MCF 10A (cell line): ENCODE measurements around the gene SOX5. TPM values are rescaled to one million over a fixed set of nuclear protein-coding genes. Genes with fewer than 3 reads are reported as not detected.

ENCODE experiments used
- Bru-seq: library from RNA; stranded (reverse); fragments of 400-500 nt; gene quantifications from one replicate; lab custom pipeline; 2021; lab: Mats Ljungman, UMichigan
- BruChase-seq, 2 experiments: library from RNA; stranded (reverse); fragments of 400-500 nt; gene quantifications; one replicate each; lab custom pipeline; 2021; lab: Mats Ljungman, UMichigan
- BruUV-seq: library from RNA; stranded (reverse); fragments of 400-500 nt; replicated peaks from 2 replicates; lab custom pipeline; 2021; lab: Mats Ljungman, UMichigan
- CTCF ChIA-PET: fragments of 300-600 bp; sonication (Branson Sonifier 250); formaldehyde crosslinking; extraction: SDS; loops from one replicate; lab custom pipeline; 2021; ENCODE audit warnings: antibody characterized with exemption, inconsistent platforms; lab: Yijun Ruan, JAX
- POLR2A ChIA-PET: fragments of 300-600, 350-650 bp; sonication (Branson Sonifier 250); formaldehyde crosslinking; extraction: SDS; loops from one replicate; lab custom pipeline; 2020; ENCODE audit warnings: antibody characterized with exemption, inconsistent platforms; lab: Yijun Ruan, JAX
- DNase-seq: peaks from one replicate; pipeline ENCODE4 v3.0.0-alpha.2; 2018; ENCODE audit not compliant: unreplicated experiment
- H3K27ac Mint-ChIP-seq: one replicate; pipeline ENCODE4 v1.8.0; 2022; ENCODE audit warnings: mild to moderate bottlenecking, low read depth, mixed read lengths; ENCODE audit not compliant: unreplicated experiment
- H3K27me3 Mint-ChIP-seq: one replicate; pipeline ENCODE4 v1.8.0; 2022; ENCODE audit warnings: mixed read lengths; ENCODE audit not compliant: insufficient read depth, unreplicated experiment
- H3K36me3 Mint-ChIP-seq: one replicate; pipeline ENCODE4 v1.8.0; 2022; ENCODE audit warnings: mild to moderate bottlenecking, moderate library complexity, mixed read lengths; ENCODE audit not compliant: insufficient read depth, unreplicated experiment
- H3K4me1 Mint-ChIP-seq: one replicate; pipeline ENCODE4 v1.8.0; 2022; ENCODE audit warnings: mixed read lengths; ENCODE audit not compliant: insufficient read depth, unreplicated experiment
- H3K4me3 Mint-ChIP-seq: one replicate; pipeline ENCODE4 v1.8.0; 2022; ENCODE audit warnings: mild to moderate bottlenecking, moderate library complexity, mixed read lengths; ENCODE audit not compliant: unreplicated experiment
- H3K9me3 Mint-ChIP-seq: one replicate; pipeline ENCODE4 v1.8.0; 2022; ENCODE audit warnings: mixed read lengths; ENCODE audit not compliant: unreplicated experiment
- CTCF ChIP-seq: fragments of 200-600 bp; IDR thresholded peaks from one replicate; pipeline ENCODE4 v1.8.0; 2022; ENCODE audit warnings: antibody characterized with exemption, mild to moderate bottlenecking; ENCODE audit not compliant: unreplicated experiment
- intact Hi-C: fragments of 100-400 bp; cut with micrococcal nuclease; formaldehyde crosslinking; loops from 2 replicates; pipeline ENCODE4 v1.14.1; 2022
- long read RNA-seq: library from polyadenylated mRNA; stranded (forward); transcript quantifications from one replicate; pipeline ENCODE4 v2.0.0, GENCODE V29; 2022
- total RNA-seq: library from RNA; stranded (reverse); gene quantifications from 2 replicates; pipeline ENCODE4 v1.2.3, GENCODE V29; 2022

SOX5 gene
- 0.91 and 0.98 TPM in 2 replicates for total RNA-seq
- Bru-seq, nascent RNA, result percentile 23 among the genes with signal in this experiment
- BruChase-seq, experiment 1, labeled RNA remaining after a 6-hour chase, result percentile 18 among the genes with signal in this experiment
- BruChase-seq, experiment 2, labeled RNA remaining after a 2-hour chase, result percentile 23 among the genes with signal in this experiment
- long read RNA-seq, partial matches to known transcripts, result 0 of 1 reads
- long read RNA-seq, other reads (novel, unspliced or antisense), result 1 of 1 reads

GRCh38 chr12:23949348-23950209 lies at the start of gene SOX5:
TSS of gene SOX5 (minus strand) at chr12:23949670. CDS start at chr12:23949601, 69 bp downstream.
- POLR2A ChIA-PET, result interaction anchor here (0.7 kb wide), 1 partner anchor 292 kb away, joined by 4 read pairs; no protein-coding TSS in a partner anchor
- Mint-ChIP-seq H3K36me3 (no peaks in the 10 kb centered on the region), H3K9me3 (no peaks in the 10 kb centered on the region), H3K4me3 (no peak within 1 kb of the TSS), H3K27ac (no peak within 1 kb of the TSS), H3K4me1 (no peaks in the 10 kb centered on the region), H3K27me3 (peaks cover 17% of the 10 kb centered on the region)
- TF ChIP-seq CTCF, result no peak
- DNase-seq, result no peak
- no TSS peak for BruUV-seq
- intact Hi-C loops, result no loop called here
- CTCF ChIA-PET, result interaction anchor here (0.6 kb wide), 1 partner anchor 659 kb away, joined by 4 read pairs; no protein-coding TSS in a partner anchor

GRCh38 chr12:23987046-23987445 lies 37.6 kb upstream of the SOX5 start:
- Mint-ChIP-seq H3K27ac (no peak overlapping the region), H3K4me1 (no peaks in the 10 kb centered on the region), H3K27me3 (peaks cover 17% of the 10 kb centered on the region), H3K4me3 (no peak overlapping the region), H3K36me3 (no peaks in the 10 kb centered on the region), H3K9me3 (no peaks in the 10 kb centered on the region)
- ChIA-PET POLR2A (no interaction called here), CTCF (interaction anchor here (0.7 kb wide), 1 partner anchor 709 kb away, joined by 3 read pairs; no protein-coding TSS in a partner anchor)
- TF ChIP-seq CTCF, result no peak
- intact Hi-C loops, result no loop called here
- no peak for DNase-seq
- no TSS peak for BruUV-seq

DNA sequence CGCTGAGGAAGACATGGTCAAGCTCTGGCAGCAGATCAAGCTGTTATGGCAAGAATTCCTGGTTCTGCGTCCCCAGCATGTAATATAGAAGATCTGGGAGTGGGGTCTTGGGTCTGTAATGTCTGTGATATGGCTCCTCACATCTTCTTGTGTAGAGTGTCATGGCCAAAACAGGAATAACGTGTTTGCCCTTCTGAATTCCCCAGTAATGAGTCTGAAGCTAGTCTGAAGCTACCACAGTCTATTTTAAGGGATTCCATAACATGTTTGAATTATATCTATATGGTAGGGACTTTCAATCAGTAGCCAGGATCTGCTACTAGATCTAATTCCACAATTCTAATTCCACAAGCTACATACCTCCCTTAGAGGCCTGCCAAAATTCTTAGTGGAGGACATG lies 31.4 kb upstream of the SOX5 start:
- BruUV-seq, result no TSS peak
- CTCF ChIA-PET, result interaction anchor here (0.5 kb wide), 1 partner anchor 306 kb away, joined by 5 read pairs; no protein-coding TSS in a partner anchor
- TF ChIP-seq CTCF, result no peak
- Mint-ChIP-seq H3K9me3 (no peaks in the 10 kb centered on the region), H3K27ac (no peak overlapping the region), H3K36me3 (no peaks in the 10 kb centered on the region), H3K4me1 (no peaks in the 10 kb centered on the region), H3K27me3 (peaks cover 23% of the 10 kb centered on the region), H3K4me3 (no peak overlapping the region)
- intact Hi-C loops, result no loop called here
- POLR2A ChIA-PET, result no interaction called here
- DNase-seq, result no peak

DNA sequence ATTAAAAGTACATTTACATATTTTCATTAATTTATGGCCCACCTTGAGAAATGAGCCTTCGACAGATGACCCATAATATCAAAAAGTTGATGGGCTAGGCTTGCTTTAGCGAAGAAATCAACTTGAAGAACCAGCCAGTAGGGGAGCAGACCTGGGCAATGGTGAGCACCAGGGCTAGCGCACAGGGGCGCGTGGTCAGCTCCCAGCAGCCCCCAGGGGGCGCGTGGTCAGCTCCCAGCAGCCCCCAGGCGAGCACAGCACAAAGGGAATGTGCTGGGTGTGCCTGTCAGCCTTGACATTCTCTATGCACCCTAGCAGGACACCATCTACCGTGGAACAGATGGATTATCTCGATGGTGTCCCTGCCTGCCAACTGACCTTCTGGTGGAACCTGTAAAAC lies 15.3 kb upstream of the SOX5 start:
- DNase-seq, result no peak
- TF ChIP-seq CTCF, result no peak
- peaks cover 45% of the 10 kb centered on the region for H3K27me3 Mint-ChIP-seq
- H3K4me1 Mint-ChIP-seq, result no peaks in the 10 kb centered on the region
- no TSS peak for BruUV-seq
- intact Hi-C loops, result no loop called here
- peaks cover 6% of the 10 kb centered on the region for H3K36me3 Mint-ChIP-seq
- no peak overlapping the region for H3K4me3 Mint-ChIP-seq
- POLR2A ChIA-PET, result no interaction called here
- H3K9me3 Mint-ChIP-seq, result no peaks in the 10 kb centered on the region
- no peak overlapping the region for H3K27ac Mint-ChIP-seq
- CTCF ChIA-PET, result no interaction called here
